Activated B cell treated with CpG ODN at 0.5 μM for 24 hours (primary cell): ENCODE results near the gene HIF3A. TPM values are rescaled to one million over a fixed set of nuclear protein-coding genes. Genes with fewer than 3 reads are reported as not detected.

ENCODE experiments used
- ATAC-seq: fragments of 200-7000 bp; cut with Tn5 transposase; one replicate; pipeline ENCODE4 v1.10.0; 2021; ENCODE audit warnings: low read depth, mild to moderate bottlenecking, moderate library complexity
- CTCF ChIA-PET: fragments of 350-600 bp; sonication (Branson Sonifier 250); formaldehyde crosslinking; loops from one replicate; lab custom pipeline; 2021; ENCODE audit warnings: antibody characterized with exemption; lab: Charles Lee
- POLR2A ChIA-PET: fragments of 350-600 bp; sonication (Branson Sonifier 250); formaldehyde crosslinking; loops from one replicate; lab custom pipeline; 2021; ENCODE audit warnings: antibody characterized with exemption; lab: Charles Lee
- DNase-seq: peaks from one replicate; pipeline ENCODE4 v3.0.0; 2022
- H3K27ac Mint-ChIP-seq: one replicate; pipeline ENCODE4 v1.8.0; 2020; ENCODE audit warnings: mixed read lengths
- H3K27me3 Mint-ChIP-seq: one replicate; pipeline ENCODE4 v1.8.0; 2021; ENCODE audit warnings: mixed read lengths
- H3K36me3 Mint-ChIP-seq: one replicate; pipeline ENCODE4 v1.8.0; 2021; ENCODE audit warnings: low read depth, mixed read lengths
- H3K4me1 Mint-ChIP-seq: one replicate; pipeline ENCODE4 v1.8.0; 2021; ENCODE audit warnings: mixed read lengths
- H3K4me3 Mint-ChIP-seq: one replicate; pipeline ENCODE4 v1.8.0; 2020; ENCODE audit warnings: mild to moderate bottlenecking, mixed read lengths
- H3K9me3 Mint-ChIP-seq: one replicate; pipeline ENCODE4 v1.8.0; 2020; ENCODE audit warnings: mixed read lengths
- CTCF ChIP-seq: fragments of 200-600 bp; IDR thresholded peaks from one replicate; pipeline ENCODE4 v1.8.0; 2022; ENCODE audit warnings: antibody characterized with exemption, mild to moderate bottlenecking
- intact Hi-C: fragments of 100-400 bp; cut with micrococcal nuclease; formaldehyde crosslinking; loops from one replicate; pipeline ENCODE4 v1.15.1; 2024
- total RNA-seq: library from RNA; stranded (reverse); gene quantifications from 2 replicates; pipeline ENCODE4 v1.2.3, GENCODE V29; 2022

HIF3A gene
- total RNA-seq, 1 donor from 2014 or later: not detected

- DNase-seq (no peak), ATAC-seq (no peak)
- no peak for TF ChIP-seq CTCF
- POLR2A ChIA-PET: interaction anchor here (0.5 kb wide), 1 partner anchor 561 kb away, joined by 3 read pairs; no protein-coding TSS in a partner anchor
- CTCF ChIA-PET: interaction anchor here (0.6 kb wide), 2 partner anchors 37 to 130 kb away, joined by 3 to 4 read pairs; no protein-coding TSS in a partner anchor
- Mint-ChIP-seq H3K4me3 (no peak overlapping the region), H3K27ac (no peak overlapping the region), H3K4me1 (peaks cover 3% of the 10 kb centered on the region), H3K9me3 (no peaks in the 10 kb centered on the region), H3K36me3 (peaks cover 83% of the 10 kb centered on the region), H3K27me3 (no peaks in the 10 kb centered on the region)
- intact Hi-C loops: no loop called here
These were observed 81.4 kb downstream of the HIF3A start for GRCh38 chr19:46378268-46378667.

- Mint-ChIP-seq H3K27me3 (no peaks in the 10 kb centered on the region), H3K9me3 (no peaks in the 10 kb centered on the region), H3K4me3 (no peak overlapping the region), H3K27ac (no peak overlapping the region), H3K36me3 (peaks cover 95% of the 10 kb centered on the region), H3K4me1 (peaks cover 3% of the 10 kb centered on the region)
- DNase-seq (no peak), ATAC-seq (no peak)
- TF ChIP-seq CTCF: no peak
- POLR2A ChIA-PET: no interaction called here
- intact Hi-C loops: no loop called here
- CTCF ChIA-PET: no interaction called here
These were observed 83.8 kb downstream of the HIF3A start for GRCh38 chr19:46380690-46381089.

GRCh38 chr19:46381346-46381745, 84.5 kb downstream of the HIF3A start:
- POLR2A ChIA-PET: no interaction called here
- TF ChIP-seq CTCF: no peak
- H3K4me1 Mint-ChIP-seq: peaks cover 3% of the 10 kb centered on the region
- DNase-seq (no peak), ATAC-seq (no peak)
- intact Hi-C loops: no loop called here
- CTCF ChIA-PET: no interaction called here
- H3K27ac Mint-ChIP-seq: no peak overlapping the region
- H3K27me3 Mint-ChIP-seq: no peaks in the 10 kb centered on the region
- H3K36me3 Mint-ChIP-seq: peaks cover 94% of the 10 kb centered on the region
- H3K9me3 Mint-ChIP-seq: no peaks in the 10 kb centered on the region
- no peak overlapping the region for H3K4me3 Mint-ChIP-seq

- TF ChIP-seq CTCF: no peak
- intact Hi-C loops: no loop called here
- no peak overlapping the region for H3K4me3 Mint-ChIP-seq
- no peak overlapping the region for H3K27ac Mint-ChIP-seq
- peaks cover 3% of the 10 kb centered on the region for H3K4me1 Mint-ChIP-seq
- CTCF ChIA-PET: no interaction called here
- H3K36me3 Mint-ChIP-seq: peaks cover 93% of the 10 kb centered on the region
- POLR2A ChIA-PET: interaction anchor here (0.5 kb wide), 1 partner anchor 15 kb away, joined by 15 read pairs; no protein-coding TSS in a partner anchor
- no peaks in the 10 kb centered on the region for H3K27me3 Mint-ChIP-seq
- no peaks in the 10 kb centered on the region for H3K9me3 Mint-ChIP-seq
- ATAC-seq (no peak), DNase-seq (no peak)
These were observed 85.0 kb downstream of the HIF3A start for GRCh38 chr19:46381756-46382345.

- no peak overlapping the region for H3K27ac Mint-ChIP-seq
- ATAC-seq (no peak), DNase-seq (no peak)
- H3K27me3 Mint-ChIP-seq: no peaks in the 10 kb centered on the region
- no peaks in the 10 kb centered on the region for H3K9me3 Mint-ChIP-seq
- intact Hi-C loops: no loop called here
- ChIA-PET CTCF (no interaction called here), POLR2A (no interaction called here)
- H3K4me3 Mint-ChIP-seq: no peak overlapping the region
- peaks cover 3% of the 10 kb centered on the region for H3K4me1 Mint-ChIP-seq
- H3K36me3 Mint-ChIP-seq: peaks cover 93% of the 10 kb centered on the region
- no peak for TF ChIP-seq CTCF
These were observed 86.5 kb downstream of the HIF3A start for GRCh38 chr19:46383171-46383815.
